ENCODE results near the gene ZCCHC2. TPM values are rescaled to one million over a fixed set of nuclear protein-coding genes. Genes with fewer than 3 reads are reported as not detected.

The ZCCHC2 gene
- total and polyA plus RNA-seq, 2 of the 4 experiments (the other 2 are of a cell fraction): 3.2 to 3.6 TPM

GRCh38 chr18:62605685-62606084 lies 82.9 kb downstream of the ZCCHC2 start:
- in situ Hi-C loops (cut with MboI; ENCODE audit: low sequenced_read_pairs): no loop called here
- no TSS peak for BruUV-seq (replicated peaks)
- Histone ChIP-seq H2BK15ac (ENCODE audit: low read depth, low read length) (no peak overlapping the region), H3K18ac (ENCODE audit: low read depth, low read length) (no peak overlapping the region), H2AFZ (replicated peaks; ENCODE audit: low read length, poor library complexity) (no peak overlapping the region), H2BK120ac (ENCODE audit: low read depth, low read length) (no peak overlapping the region), H3K4me2 (ENCODE audit: low read depth, low read length) (no peak overlapping the region), H3K27ac (ENCODE audit: insufficient read depth, low read length) (no peak overlapping the region), H3K9ac (ENCODE audit: low read depth, low read length) (no peak overlapping the region), H3K4me1 (ENCODE audit: control insufficient read depth, insufficient read depth, low read length) (peaks cover 1% of the 10 kb centered on the region; the same call in 1 of the 2 replicates), H3K56ac (ENCODE audit: extremely low read depth, insufficient read depth, low read length) (no peak overlapping the region), H4K5ac (ENCODE audit: low read depth, low read length) (no peak overlapping the region), H2BK5ac (ENCODE audit: low read depth, low read length, poor library complexity, severe bottlenecking) (no peak overlapping the region), H4K20me1 (ENCODE audit: insufficient read depth, low read length) (no peaks in the 10 kb centered on the region), H3K23ac (ENCODE audit: low read depth, low read length) (no peak overlapping the region), H2AK5ac (ENCODE audit: low read depth, low read length) (no peak overlapping the region), H4K91ac (ENCODE audit: insufficient read depth, low read depth, low read length) (no peak overlapping the region), H3K9me3 (ENCODE audit: control insufficient read depth, insufficient read depth, low read length) (no peaks in the 10 kb centered on the region), H2AK9ac (replicated peaks; ENCODE audit: low read depth, low read length, poor library complexity) (no peak overlapping the region), H3K4ac (ENCODE audit: low read depth, low read length) (no peak overlapping the region), H3K36me3 (ENCODE audit: control insufficient read depth, insufficient read depth, low read length) (no peaks in the 10 kb centered on the region), H3K27me3 (ENCODE audit: control insufficient read depth, insufficient read depth, low read length) (peaks cover 46% of the 10 kb centered on the region), H2BK20ac (ENCODE audit: low read depth, low read length) (no peak overlapping the region), H3K9me1 (ENCODE audit: insufficient read depth, low read length) (no peaks in the 10 kb centered on the region), H3K14ac (replicated peaks; ENCODE audit: low read depth, low read length) (no peak overlapping the region), H4K8ac (ENCODE audit: low read depth in 2 of 2, low read length in 2 of 2) (no peak overlapping the region), H3K79me1 (ENCODE audit: low read depth in 1 of 2, low read length in 2 of 2) (no peaks in the 10 kb centered on the region), H3K4me3 (ENCODE audit: insufficient read depth, low read depth, low read length) (no peak overlapping the region)
- no peak for TF ChIP-seq CHD1 (IDR thresholded peaks at IDR 0.05; ENCODE audit: low read depth, low read length)
- TF ChIP-seq SMC3 (IDR thresholded peaks at IDR 0.05; ENCODE audit: low read depth, low read length): no peak
- no peak for TF ChIP-seq FOS (IDR thresholded peaks at IDR 0.05; ENCODE audit: low read depth, low read length)
- TF ChIP-seq USF2 (IDR thresholded peaks at IDR 0.05; ENCODE audit: low read depth, low read length): no peak
- intact Hi-C loops (cut with micrococcal nuclease): no loop called here
- WGBS, 2 experiments (ENCODE audit: extremely low coverage in 2 of 2, insufficient read length in 1 of 2): 90% methylated on average over 2 of the region's 12 CpGs; no CpG with 5 or more reads in 1 of the 2 experiments
- DNase-seq (no peak), ATAC-seq (ENCODE audit: low read depth) (no peak)
- ChIA-PET POLR2A (ENCODE audit: unreplicated experiment) (no interaction called here), CTCF (no interaction called here)
- dilution Hi-C loops (cut with HindIII; ENCODE audit: low sequenced_read_pairs, unreplicated experiment): no loop called here

Measured in IMR-90 (cell line).